ENCODE measurements around the gene AP3S2. TPM values are rescaled to one million over a fixed set of nuclear protein-coding genes. Genes with fewer than 3 reads are reported as not detected.

Gene AP3S2
- total RNA-seq, 4 donors from 2014 or later = 37.3 to 73.8 (median 56.2) TPM

DNA sequence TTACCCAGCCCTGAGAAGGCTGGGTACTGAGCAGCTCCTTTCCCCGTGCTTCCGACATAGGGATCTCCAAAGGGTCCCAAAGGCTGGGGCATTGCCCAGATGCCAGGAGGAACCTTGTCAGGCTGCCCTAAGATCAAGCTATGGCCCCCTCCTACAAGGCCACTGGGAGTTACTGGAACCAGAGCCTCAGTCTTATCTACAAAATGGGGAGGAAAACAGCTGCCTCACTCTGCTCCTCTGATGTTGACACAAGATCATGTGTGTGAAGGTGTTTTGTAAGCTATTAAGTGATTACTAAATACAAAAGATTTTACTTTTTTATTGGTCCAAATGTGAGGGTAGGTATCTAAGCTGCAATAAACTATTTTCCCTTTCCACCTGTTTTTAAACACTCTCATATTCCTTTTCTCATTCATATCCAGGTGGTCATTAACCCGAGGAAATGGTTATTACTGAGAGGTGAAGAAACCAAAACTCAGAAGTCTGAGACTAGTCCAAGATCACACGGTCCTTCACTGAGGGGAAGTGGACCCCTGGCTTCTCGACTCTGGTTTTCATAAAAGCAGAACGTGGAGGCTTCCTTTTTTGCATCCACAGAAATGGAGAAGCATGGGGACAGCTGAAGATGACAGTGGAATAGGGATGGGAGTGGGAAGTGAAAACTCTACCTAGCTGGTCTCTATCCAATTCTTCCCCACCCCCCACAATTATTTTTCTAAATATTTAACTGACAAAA is 17.3 kb upstream of the AP3S2 start:
- DNase-seq (ENCODE audit: low spot score) (no peak), ATAC-seq (ENCODE audit: low FRiP score) (no peak)
- TF ChIP-seq, protein P1, sequence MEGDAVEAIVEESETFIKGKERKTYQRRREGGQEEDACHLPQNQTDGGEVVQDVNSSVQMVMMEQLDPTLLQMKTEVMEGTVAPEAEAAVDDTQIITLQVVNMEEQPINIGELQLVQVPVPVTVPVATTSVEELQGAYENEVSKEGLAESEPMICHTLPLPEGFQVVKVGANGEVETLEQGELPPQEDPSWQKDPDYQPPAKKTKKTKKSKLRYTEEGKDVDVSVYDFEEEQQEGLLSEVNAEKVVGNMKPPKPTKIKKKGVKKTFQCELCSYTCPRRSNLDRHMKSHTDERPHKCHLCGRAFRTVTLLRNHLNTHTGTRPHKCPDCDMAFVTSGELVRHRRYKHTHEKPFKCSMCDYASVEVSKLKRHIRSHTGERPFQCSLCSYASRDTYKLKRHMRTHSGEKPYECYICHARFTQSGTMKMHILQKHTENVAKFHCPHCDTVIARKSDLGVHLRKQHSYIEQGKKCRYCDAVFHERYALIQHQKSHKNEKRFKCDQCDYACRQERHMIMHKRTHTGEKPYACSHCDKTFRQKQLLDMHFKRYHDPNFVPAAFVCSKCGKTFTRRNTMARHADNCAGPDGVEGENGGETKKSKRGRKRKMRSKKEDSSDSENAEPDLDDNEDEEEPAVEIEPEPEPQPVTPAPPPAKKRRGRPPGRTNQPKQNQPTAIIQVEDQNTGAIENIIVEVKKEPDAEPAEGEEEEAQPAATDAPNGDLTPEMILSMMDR (IDR thresholded peaks at IDR 0.05) = no peak

DNA sequence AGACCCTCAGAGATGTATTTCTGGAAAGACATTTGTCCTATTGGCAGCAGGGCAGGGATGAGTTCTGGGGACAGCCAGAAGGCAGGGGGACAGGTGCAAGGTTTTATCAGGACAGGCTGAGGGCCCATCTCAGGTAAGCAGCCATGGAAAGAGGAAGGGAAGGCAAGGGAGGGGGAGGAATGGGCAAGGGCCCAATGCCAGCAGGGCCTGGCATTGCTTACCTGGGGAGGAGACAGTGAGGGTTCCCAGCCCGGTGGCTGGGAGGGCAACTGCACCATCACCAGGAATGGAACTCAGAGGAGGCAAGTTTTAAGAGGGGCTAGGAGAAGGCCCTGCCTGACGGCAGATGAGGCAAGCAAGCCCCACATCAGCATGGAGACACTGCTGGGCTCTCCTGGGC is 15.8 kb upstream of the AP3S2 start:
- no peak for ATAC-seq (ENCODE audit: low FRiP score)
- TF ChIP-seq, protein P1 (IDR thresholded peaks at IDR 0.05) = no peak
- no peak for DNase-seq (ENCODE audit: low spot score)

DNA sequence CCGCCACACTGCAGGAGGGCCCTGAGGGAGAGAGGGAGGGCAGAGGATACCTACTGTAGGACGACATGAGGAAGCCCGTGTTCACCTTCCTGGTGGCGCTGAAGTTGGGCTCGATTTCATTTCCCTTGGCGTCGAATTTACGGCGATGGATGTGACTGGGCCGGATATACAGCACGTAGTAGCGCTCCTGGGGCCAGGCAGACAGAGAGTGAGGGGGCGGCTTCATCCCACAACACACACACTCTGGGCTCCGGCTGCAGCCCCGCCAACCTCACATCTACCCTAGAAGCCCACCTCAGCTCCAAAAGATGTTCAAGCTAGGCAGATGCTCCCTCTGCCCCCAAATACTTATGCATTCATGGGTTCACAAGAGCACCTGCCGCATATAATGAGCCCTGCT is 14.4 kb upstream of the AP3S2 start:
- TF ChIP-seq, protein P1 (IDR thresholded peaks at IDR 0.05) = no peak
- ATAC-seq (ENCODE audit: low FRiP score) (no peak), DNase-seq (ENCODE audit: low spot score) (no peak)

DNA sequence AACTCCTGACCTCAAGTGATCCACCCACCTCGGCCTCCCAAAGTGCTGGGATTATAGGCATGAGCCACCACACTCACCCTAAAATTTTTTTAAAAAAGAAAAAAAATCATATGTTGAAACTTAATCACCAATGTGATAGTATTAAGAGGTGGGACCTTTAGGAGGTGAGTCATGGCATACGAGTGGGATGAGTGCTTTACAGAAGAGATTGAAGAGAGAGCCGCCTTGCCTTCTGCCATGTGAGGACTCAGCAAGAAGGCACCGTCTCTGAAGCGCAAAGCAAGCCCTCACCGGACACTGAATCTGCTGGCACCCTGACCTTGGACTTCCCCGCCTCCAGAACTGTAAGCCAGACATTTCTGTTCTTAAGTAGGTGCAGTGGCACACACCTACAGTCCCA is 13.5 kb upstream of the AP3S2 start:
- TF ChIP-seq, protein P1 (IDR thresholded peaks at IDR 0.05) = no peak
- DNase-seq (ENCODE audit: low spot score) = no peak
- ATAC-seq (ENCODE audit: low FRiP score) = no peak

DNA sequence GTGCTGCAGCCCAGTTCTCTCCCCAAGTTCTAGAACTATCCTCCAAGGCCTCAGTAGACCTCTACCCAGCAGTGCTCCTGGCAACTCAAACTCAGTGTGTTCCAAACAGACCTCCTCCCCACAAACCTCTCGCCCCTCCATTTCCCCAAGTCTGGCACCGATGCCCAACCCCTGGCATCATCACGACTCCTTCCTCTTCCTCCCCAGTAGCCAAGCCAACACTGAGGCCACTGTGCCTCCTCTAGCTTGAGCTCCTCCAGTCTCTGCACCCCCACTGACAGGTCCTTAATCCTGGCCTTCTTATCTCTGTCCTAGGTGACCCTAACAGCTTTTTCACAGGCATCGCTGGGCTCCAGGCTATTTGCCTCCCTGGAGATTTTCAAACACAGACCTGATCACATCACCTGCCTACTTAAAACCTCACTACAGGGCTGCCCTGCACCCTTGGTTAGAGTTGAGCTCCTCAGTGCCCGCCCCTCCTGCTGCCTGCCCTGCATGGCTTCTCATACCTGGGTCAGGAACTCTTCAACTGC is 12.1 kb upstream of the AP3S2 start:
- DNase-seq (ENCODE audit: low spot score) (no peak), ATAC-seq (ENCODE audit: low FRiP score) (no peak)
- TF ChIP-seq, protein P1 (IDR thresholded peaks at IDR 0.05) = no peak

DNA sequence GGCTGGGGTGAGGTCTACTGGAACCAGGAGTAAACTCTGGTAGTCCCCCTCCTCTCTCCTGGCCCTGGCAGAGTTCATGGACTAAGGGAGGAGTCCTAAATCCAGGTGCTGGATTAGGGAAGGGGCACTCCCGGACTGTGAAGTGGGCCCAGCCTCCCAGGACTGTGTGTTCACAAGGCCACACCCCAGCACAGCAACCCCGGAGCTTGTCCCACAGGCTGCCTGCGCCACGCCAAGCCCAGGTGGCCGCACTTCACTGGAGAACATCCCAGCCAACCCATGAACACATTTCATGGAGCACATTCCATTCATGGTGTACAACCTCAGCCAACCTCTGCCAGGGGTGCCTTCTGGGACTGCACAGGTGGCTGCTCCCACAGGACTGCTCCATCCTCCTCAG is 10.7 kb upstream of the AP3S2 start:
- no peak for ATAC-seq (ENCODE audit: low FRiP score)
- no peak for DNase-seq (ENCODE audit: low spot score)

DNA sequence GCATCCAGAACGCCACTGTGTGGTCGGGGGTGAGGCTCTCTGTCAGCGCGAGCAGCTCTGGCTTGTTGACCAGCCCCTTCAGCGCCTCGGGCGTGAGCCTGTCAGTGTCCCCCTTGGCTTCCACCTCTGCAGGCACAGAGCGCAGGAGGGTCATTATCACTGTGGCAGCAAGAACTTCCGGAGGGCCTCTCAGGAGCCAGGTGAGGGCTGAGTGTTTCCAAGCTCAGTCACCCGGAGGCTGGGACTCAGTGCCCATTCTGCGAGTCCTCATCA is 10.0 kb upstream of the AP3S2 start:
- DNase-seq (ENCODE audit: low spot score) (no peak), ATAC-seq (ENCODE audit: low FRiP score) (no peak)
- TF ChIP-seq, protein P1 (IDR thresholded peaks at IDR 0.05) = no peak

More for the DNA sequence above, 10.7 kb upstream of the AP3S2 start:
- TF ChIP-seq, protein P1 (IDR thresholded peaks at IDR 0.05) = no peak

All from omental fat pad (tissue), 4 donors.